Measurements from ENCODE around the gene TCEA3. TPM values are rescaled to one million over a fixed set of nuclear protein-coding genes. Genes with fewer than 3 reads are reported as not detected.

The TCEA3 gene
- total and polyA plus RNA-seq, 8 donors = 70.8 to 143 (median 116) TPM

GRCh38 chr1:23462766-23463165, 38.2 kb upstream of the TCEA3 start:
- no peak for ATAC-seq
- Histone ChIP-seq H3K27ac (no peak overlapping the region), H3K36me3 (no peaks in the 10 kb centered on the region), H3K27me3 (no peaks in the 10 kb centered on the region), H3K9me3 (no peaks in the 10 kb centered on the region), H3K4me3 (no peak overlapping the region), H3K4me1 (no peaks in the 10 kb centered on the region)
- TF ChIP-seq CTCF (IDR thresholded peaks at IDR 0.05) = no peak
- WGBS, 2 donors = 95 to 98% methylated on average over 2 of the region's 2 CpGs
- intact Hi-C loops (cut with DNase I) = no loop called here
- DNase-seq = no peak
- FAIRE-seq = no peak

- intact Hi-C loops (cut with DNase I) = no loop called here
- no peak for DNase-seq
- Histone ChIP-seq H3K4me3 (no peak overlapping the region), H3K27ac (no peak overlapping the region), H3K36me3 (no peaks in the 10 kb centered on the region), H3K4me1 (no peaks in the 10 kb centered on the region), H3K27me3 (no peaks in the 10 kb centered on the region), H3K9me3 (no peaks in the 10 kb centered on the region)
- no peak for FAIRE-seq
- ATAC-seq = no peak
- no peak for TF ChIP-seq CTCF (IDR thresholded peaks at IDR 0.05)
- 78 to 85% methylated on average over 3 of the region's 3 CpGs for WGBS, 2 donors
Measured at GRCh38 chr1:23461050-23461449, 36.5 kb upstream of the TCEA3 start.

GRCh38 chr1:23460519-23460918, 36.0 kb upstream of the TCEA3 start:
- Histone ChIP-seq H3K4me1 (no peaks in the 10 kb centered on the region), H3K4me3 (no peak overlapping the region), H3K9me3 (no peaks in the 10 kb centered on the region), H3K36me3 (no peaks in the 10 kb centered on the region), H3K27me3 (no peaks in the 10 kb centered on the region), H3K27ac (no peak overlapping the region)
- no peak for TF ChIP-seq CTCF (IDR thresholded peaks at IDR 0.05)
- DNase-seq = no peak
- intact Hi-C loops (cut with DNase I) = no loop called here
- 87 to 91% methylated on average over 4 of the region's 4 CpGs for WGBS, 2 donors
- FAIRE-seq = no peak
- ATAC-seq = no peak

- intact Hi-C loops (cut with DNase I) = no loop called here
Measured at GRCh38 chr1:23459338-23459757, 34.8 kb upstream of the TCEA3 start.

More at GRCh38 chr1:23459338-23459757, 34.8 kb upstream of the TCEA3 start:
- H3K4me1 ChIP-seq = no peaks in the 10 kb centered on the region
- H3K4me3 ChIP-seq = no peak overlapping the region
- no peak for TF ChIP-seq CTCF (IDR thresholded peaks at IDR 0.05)
- FAIRE-seq = no peak
- H3K27ac ChIP-seq = no peak overlapping the region
- 56 to 64% methylated on average over 2 of the region's 2 CpGs for WGBS, 2 donors
- no peaks in the 10 kb centered on the region for H3K36me3 ChIP-seq
- H3K9me3 ChIP-seq = no peaks in the 10 kb centered on the region
- no peaks in the 10 kb centered on the region for H3K27me3 ChIP-seq
- peak in 2 of 4 donors; percentile 21 to 84 for ATAC-seq
- DNase-seq = no peak

Data from pancreas (tissue), 10 donors.